ENCODE data around the gene GNG14.

The GNG14 gene

DNA sequence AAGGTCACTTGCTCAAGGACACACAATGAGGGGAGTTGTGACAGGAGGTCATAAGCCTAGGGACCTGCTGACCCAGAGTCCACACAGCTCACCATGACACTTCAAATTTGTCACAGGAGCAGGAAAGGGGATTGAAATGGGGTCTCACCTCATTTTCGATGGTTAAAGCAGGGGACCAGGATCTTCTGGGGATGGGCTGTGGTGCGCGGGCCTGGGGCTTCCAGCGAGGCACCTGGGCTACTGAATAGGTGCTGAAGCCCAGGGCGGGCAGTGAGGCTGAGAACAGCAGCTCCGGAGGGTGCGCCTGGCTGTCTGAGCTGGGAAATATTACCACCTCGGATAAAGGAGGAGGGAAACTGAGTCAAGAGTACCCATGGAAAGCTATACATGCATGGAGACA lies 32.3 kb upstream of the GNG14 start:
- TF ChIP-seq, protein P1, sequence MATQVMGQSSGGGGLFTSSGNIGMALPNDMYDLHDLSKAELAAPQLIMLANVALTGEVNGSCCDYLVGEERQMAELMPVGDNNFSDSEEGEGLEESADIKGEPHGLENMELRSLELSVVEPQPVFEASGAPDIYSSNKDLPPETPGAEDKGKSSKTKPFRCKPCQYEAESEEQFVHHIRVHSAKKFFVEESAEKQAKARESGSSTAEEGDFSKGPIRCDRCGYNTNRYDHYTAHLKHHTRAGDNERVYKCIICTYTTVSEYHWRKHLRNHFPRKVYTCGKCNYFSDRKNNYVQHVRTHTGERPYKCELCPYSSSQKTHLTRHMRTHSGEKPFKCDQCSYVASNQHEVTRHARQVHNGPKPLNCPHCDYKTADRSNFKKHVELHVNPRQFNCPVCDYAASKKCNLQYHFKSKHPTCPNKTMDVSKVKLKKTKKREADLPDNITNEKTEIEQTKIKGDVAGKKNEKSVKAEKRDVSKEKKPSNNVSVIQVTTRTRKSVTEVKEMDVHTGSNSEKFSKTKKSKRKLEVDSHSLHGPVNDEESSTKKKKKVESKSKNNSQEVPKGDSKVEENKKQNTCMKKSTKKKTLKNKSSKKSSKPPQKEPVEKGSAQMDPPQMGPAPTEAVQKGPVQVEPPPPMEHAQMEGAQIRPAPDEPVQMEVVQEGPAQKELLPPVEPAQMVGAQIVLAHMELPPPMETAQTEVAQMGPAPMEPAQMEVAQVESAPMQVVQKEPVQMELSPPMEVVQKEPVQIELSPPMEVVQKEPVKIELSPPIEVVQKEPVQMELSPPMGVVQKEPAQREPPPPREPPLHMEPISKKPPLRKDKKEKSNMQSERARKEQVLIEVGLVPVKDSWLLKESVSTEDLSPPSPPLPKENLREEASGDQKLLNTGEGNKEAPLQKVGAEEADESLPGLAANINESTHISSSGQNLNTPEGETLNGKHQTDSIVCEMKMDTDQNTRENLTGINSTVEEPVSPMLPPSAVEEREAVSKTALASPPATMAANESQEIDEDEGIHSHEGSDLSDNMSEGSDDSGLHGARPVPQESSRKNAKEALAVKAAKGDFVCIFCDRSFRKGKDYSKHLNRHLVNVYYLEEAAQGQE (IDR thresholded peaks at IDR 0.05; ENCODE audit: insufficient read depth in 1 of 2, low read depth in 2 of 2, low read length in 2 of 2): no peak
- no peak for TF ChIP-seq POLR2AphosphoS5 (IDR thresholded peaks at IDR 0.05; ENCODE audit: low read depth, low read length)
- no peak for TF ChIP-seq SIN3A (IDR thresholded peaks at IDR 0.05; ENCODE audit: borderline replicate concordance, insufficient read depth, low read length)
- TF ChIP-seq TAF1 (IDR thresholded peaks at IDR 0.05; ENCODE audit: borderline replicate concordance, insufficient read depth, low read length): no peak
- no peak for TF ChIP-seq FOXP2 (optimal IDR thresholded peaks at IDR 0.05; ENCODE audit: borderline replicate concordance, extremely low read depth, extremely low read length, insufficient read depth)

DNA sequence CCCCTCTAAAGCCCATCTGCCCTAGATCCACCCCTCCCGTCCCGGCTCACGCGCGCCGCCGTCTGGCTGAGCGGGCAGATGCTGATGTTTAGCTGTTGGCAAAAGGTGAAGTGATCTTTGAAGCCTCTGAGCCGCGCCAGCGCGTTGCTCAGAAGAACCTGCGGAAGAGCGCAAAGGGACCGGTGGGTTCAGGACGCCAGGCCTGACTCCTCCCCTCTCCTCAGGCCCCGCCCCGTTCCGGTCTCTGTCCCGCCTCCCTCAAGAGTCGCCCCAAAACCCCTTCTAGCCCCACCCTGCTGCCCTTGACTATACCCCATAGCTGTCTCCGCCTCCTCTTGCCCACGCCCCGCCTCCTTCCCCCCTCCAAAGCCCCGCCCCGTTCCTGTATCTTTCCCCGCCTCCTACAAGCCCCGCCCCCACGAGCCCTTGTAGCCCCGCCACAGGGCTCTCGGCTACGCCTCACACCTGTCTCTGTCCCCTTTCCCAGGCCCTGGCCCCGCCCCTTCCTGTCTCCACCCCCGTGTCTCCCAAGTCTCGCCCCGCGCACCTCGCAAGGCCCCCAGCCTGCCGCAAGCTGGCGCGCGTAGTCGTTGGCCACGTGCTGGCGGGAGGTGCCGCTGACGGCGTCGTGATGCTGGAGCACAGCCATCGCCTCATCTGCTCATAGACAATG lies 30.8 kb upstream of the GNG14 start:
- no peak for TF ChIP-seq FOXP2 (optimal IDR thresholded peaks at IDR 0.05; ENCODE audit: borderline replicate concordance, extremely low read depth, extremely low read length, insufficient read depth)
- no peak for TF ChIP-seq POLR2AphosphoS5 (IDR thresholded peaks at IDR 0.05; ENCODE audit: low read depth, low read length)
- no peak for TF ChIP-seq TAF1 (IDR thresholded peaks at IDR 0.05; ENCODE audit: borderline replicate concordance, insufficient read depth, low read length)
- no peak for TF ChIP-seq SIN3A (IDR thresholded peaks at IDR 0.05; ENCODE audit: borderline replicate concordance, insufficient read depth, low read length)
- TF ChIP-seq, protein P1 (IDR thresholded peaks at IDR 0.05; ENCODE audit: insufficient read depth in 1 of 2, low read depth in 2 of 2, low read length in 2 of 2): no peak

DNA sequence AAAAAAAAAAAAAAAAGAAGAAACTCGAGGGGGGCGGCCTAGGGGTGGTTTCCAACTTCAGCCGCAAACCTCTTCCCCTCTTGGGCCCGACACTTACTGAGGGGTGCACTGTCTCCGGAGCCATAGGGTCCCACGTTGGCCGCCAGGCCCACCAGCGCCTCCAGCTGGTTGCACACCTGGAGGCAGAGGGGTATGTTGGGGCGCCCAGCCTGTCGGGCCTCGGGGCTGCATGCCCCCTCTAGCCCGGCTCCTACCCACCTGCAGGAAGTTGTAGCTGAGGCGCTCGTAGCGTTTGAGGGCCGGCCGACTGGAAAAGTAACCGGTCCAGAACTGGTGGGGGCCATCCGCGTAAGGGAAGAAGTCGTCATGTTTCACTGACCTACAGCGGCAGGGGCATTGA lies 29.8 kb upstream of the GNG14 start:
- no peak for TF ChIP-seq FOXP2 (optimal IDR thresholded peaks at IDR 0.05; ENCODE audit: borderline replicate concordance, extremely low read depth, extremely low read length, insufficient read depth)
- TF ChIP-seq POLR2AphosphoS5 (IDR thresholded peaks at IDR 0.05; ENCODE audit: low read depth, low read length): no peak
- TF ChIP-seq, protein P1 (IDR thresholded peaks at IDR 0.05; ENCODE audit: insufficient read depth in 1 of 2, low read depth in 2 of 2, low read length in 2 of 2): no peak
- TF ChIP-seq TAF1 (IDR thresholded peaks at IDR 0.05; ENCODE audit: borderline replicate concordance, insufficient read depth, low read length): no peak
- no peak for TF ChIP-seq SIN3A (IDR thresholded peaks at IDR 0.05; ENCODE audit: borderline replicate concordance, insufficient read depth, low read length)

DNA sequence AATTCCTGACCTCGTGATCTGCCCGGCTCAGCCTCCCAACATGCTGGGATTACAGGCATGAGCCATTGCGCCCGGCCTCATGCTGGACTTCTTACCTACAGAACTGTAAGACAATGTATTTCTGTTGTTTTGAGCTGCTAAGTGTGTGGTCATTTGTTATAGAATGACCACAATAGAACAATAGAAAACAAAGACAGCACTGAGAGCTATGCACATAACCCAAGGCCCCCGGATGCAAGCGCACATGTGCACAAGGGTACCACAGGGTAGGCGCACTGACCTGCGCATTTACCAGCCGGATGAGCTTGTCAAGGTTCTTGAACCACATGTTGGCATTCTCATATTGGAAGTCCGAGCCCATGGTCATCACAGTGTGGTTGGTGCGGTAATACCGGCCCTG lies 26.8 kb upstream of the GNG14 start:
- no peak for TF ChIP-seq POLR2AphosphoS5 (IDR thresholded peaks at IDR 0.05; ENCODE audit: low read depth, low read length)
- TF ChIP-seq SIN3A (IDR thresholded peaks at IDR 0.05; ENCODE audit: borderline replicate concordance, insufficient read depth, low read length): no peak
- TF ChIP-seq FOXP2 (optimal IDR thresholded peaks at IDR 0.05; ENCODE audit: borderline replicate concordance, extremely low read depth, extremely low read length, insufficient read depth): no peak
- TF ChIP-seq, protein P1 (IDR thresholded peaks at IDR 0.05; ENCODE audit: insufficient read depth in 1 of 2, low read depth in 2 of 2, low read length in 2 of 2): no peak
- TF ChIP-seq TAF1 (IDR thresholded peaks at IDR 0.05; ENCODE audit: borderline replicate concordance, insufficient read depth, low read length): no peak

All from PFSK-1 (cell line).